Measurements from ENCODE around the gene SHF. TPM values are rescaled to one million over a fixed set of nuclear protein-coding genes. Genes with fewer than 3 reads are reported as not detected.
A peak's percentile ranks its signal among the peaks of the same experiment; 100 is the strongest.

SHF gene
- total and polyA plus RNA-seq, 2 of the 4 experiments (the other 2 are of a cell fraction): 1.8 to 3.5 TPM

- WGBS, 2 experiments (ENCODE audit: extremely low coverage in 2 of 2, insufficient read length in 1 of 2): 0% methylated on average over 9 of the region's 14 CpGs; no CpG with 5 or more reads in 1 of the 2 experiments
- Histone ChIP-seq H2BK5ac (ENCODE audit: low read depth, low read length, poor library complexity, severe bottlenecking) (no peak overlapping the region), H2AK5ac (ENCODE audit: low read depth, low read length) (no peak overlapping the region), H3K79me1 (ENCODE audit: low read depth in 1 of 2, low read length in 2 of 2) (no peaks in the 10 kb centered on the region), H3K56ac (ENCODE audit: extremely low read depth, insufficient read depth, low read length) (no peak overlapping the region), H3K4me3 (ENCODE audit: insufficient read depth, low read depth, low read length) (no peak overlapping the region), H2AFZ (replicated peaks; ENCODE audit: low read length, poor library complexity) (peak overlapping the region; percentile 86), H4K8ac (ENCODE audit: low read depth in 2 of 2, low read length in 2 of 2) (no peak overlapping the region), H3K14ac (replicated peaks; ENCODE audit: low read depth, low read length) (no peak overlapping the region), H2BK120ac (ENCODE audit: low read depth, low read length) (no peak overlapping the region), H2AK9ac (replicated peaks; ENCODE audit: low read depth, low read length, poor library complexity) (peak overlapping the region; percentile 60), H2BK15ac (ENCODE audit: low read depth, low read length) (no peak overlapping the region), H3K36me3 (ENCODE audit: control insufficient read depth, insufficient read depth, low read length) (no peaks in the 10 kb centered on the region), H3K4me2 (ENCODE audit: low read depth, low read length) (no peak overlapping the region; the same call in 1 of the 2 replicates), H3K18ac (ENCODE audit: low read depth, low read length) (no peak overlapping the region), H3K27me3 (ENCODE audit: control insufficient read depth, insufficient read depth, low read length) (peaks cover 46% of the 10 kb centered on the region), H3K9ac (ENCODE audit: low read depth, low read length) (no peak overlapping the region), H3K4me1 (ENCODE audit: control insufficient read depth, insufficient read depth, low read length) (peaks cover 3% of the 10 kb centered on the region), H4K20me1 (ENCODE audit: insufficient read depth, low read length) (no peaks in the 10 kb centered on the region), H3K23ac (ENCODE audit: low read depth, low read length) (no peak overlapping the region), H3K9me1 (ENCODE audit: insufficient read depth, low read length) (no peaks in the 10 kb centered on the region), H2BK20ac (ENCODE audit: low read depth, low read length) (no peak overlapping the region), H4K91ac (ENCODE audit: insufficient read depth, low read depth, low read length) (no peak overlapping the region), H3K9me3 (ENCODE audit: control insufficient read depth, insufficient read depth, low read length) (no peaks in the 10 kb centered on the region), H3K27ac (ENCODE audit: insufficient read depth, low read length) (no peak overlapping the region), H4K5ac (ENCODE audit: low read depth, low read length) (no peak overlapping the region), H3K4ac (ENCODE audit: low read depth, low read length) (no peak overlapping the region)
- CTCF ChIA-PET: interaction anchor here (0.5 to 1.6 kb wide), 26 partner anchors 9 to 238 kb away, joined by 3 to 16 read pairs (median 4); no protein-coding TSS in a partner anchor
- BruUV-seq (replicated peaks): no TSS peak
- dilution Hi-C loops (cut with HindIII; ENCODE audit: low sequenced_read_pairs, unreplicated experiment) (no loop called here), in situ Hi-C loops (cut with MboI; ENCODE audit: low sequenced_read_pairs) (no loop called here), intact Hi-C loops (cut with micrococcal nuclease) (loop anchor here (1.0 to 5.0 kb wide), 5 partner anchors 59 to 266 kb away; partner anchors contain the start of gene SORD)
- ATAC-seq (ENCODE audit: low read depth) (peak; percentile 97), DNase-seq (peak; percentile 88)
- TF ChIP-seq CTCF (conservative IDR thresholded peaks at IDR 0.05; ENCODE audit: low read depth, low read length) (peak; percentile 100), SMC3 (IDR thresholded peaks at IDR 0.05; ENCODE audit: low read depth, low read length) (peak; percentile 79), MAZ (IDR thresholded peaks at IDR 0.05; ENCODE audit: borderline replicate concordance, low read depth, low read length) (peak; percentile 47; the same call in 1 of the 2 replicates), NFE2L2 (IDR thresholded peaks at IDR 0.05; ENCODE audit: low read depth, low read length) (no peak), RAD21 (IDR thresholded peaks at IDR 0.05; ENCODE audit: low read length) (peak; percentile 79)
- POLR2A ChIA-PET (ENCODE audit: unreplicated experiment): no interaction called here
These were observed 69.6 kb downstream of the SHF start for GRCh38 chr15:45118131-45118588.
